PC-3 (cell line): ENCODE results near the gene HMG20A.

Experiments used
- CTCF ChIP-seq: fragments of 300-600 bp; sonication (generic); conservative IDR thresholded peaks from 2 replicates; pipeline ENCODE4 v1.5.1; 2017; ENCODE audit warnings: antibody characterized with exemption, low read depth, mild to moderate bottlenecking, low read length
- EZH2phosphoT487 ChIP-seq: fragments of 300-600 bp; sonication (generic); IDR thresholded peaks from 2 replicates; pipeline ENCODE4 v1.6.1; 2018; ENCODE audit warnings: mild to moderate bottlenecking, antibody characterized with exemption, low read length, borderline replicate concordance

- TF ChIP-seq CTCF (no peak), EZH2phosphoT487 (no peak)
These were observed 26.2 kb downstream of the HMG20A start for GRCh38 chr15:77446840-77447390.
